GM21526 (cell line): ENCODE data around the gene SMU1.

Source experiments
- ATAC-seq: cut with Tn5 transposase; IDR thresholded peaks from one replicate; pipeline ENCODE4 v1.9.1; 2021; ENCODE audit warnings: moderate library complexity; ENCODE audit not compliant: unreplicated experiment, low FRiP score

SMU1 gene

GRCh38 chr9:33076046-33077004 lies at the start of gene SMU1:
Gene SMU1 (minus strand): TSS chr9:33076674. CDS start chr9:33076608, 66 bp downstream.
- ATAC-seq = peak; percentile 97

DNA sequence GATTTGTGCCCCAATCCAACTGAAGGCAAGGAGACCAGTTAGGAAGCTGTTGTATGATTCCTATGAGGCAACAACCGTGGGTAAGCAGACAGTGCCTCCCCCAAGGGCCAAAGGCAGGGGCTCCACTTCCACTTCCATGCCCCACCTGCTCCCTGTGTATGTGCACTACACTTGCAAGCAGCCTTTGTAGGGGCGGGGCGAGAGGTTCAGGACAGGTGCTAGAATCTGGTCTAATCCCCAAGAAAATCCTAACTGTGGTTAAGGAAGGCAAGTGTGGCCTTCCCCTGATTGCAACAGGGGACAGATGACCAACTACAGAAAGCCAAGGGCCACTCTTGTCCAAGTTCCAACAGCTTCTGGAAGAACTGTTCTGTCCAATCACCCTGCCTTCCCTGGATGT lies 49.0 kb upstream of the SMU1 start:
- ATAC-seq = no peak

DNA sequence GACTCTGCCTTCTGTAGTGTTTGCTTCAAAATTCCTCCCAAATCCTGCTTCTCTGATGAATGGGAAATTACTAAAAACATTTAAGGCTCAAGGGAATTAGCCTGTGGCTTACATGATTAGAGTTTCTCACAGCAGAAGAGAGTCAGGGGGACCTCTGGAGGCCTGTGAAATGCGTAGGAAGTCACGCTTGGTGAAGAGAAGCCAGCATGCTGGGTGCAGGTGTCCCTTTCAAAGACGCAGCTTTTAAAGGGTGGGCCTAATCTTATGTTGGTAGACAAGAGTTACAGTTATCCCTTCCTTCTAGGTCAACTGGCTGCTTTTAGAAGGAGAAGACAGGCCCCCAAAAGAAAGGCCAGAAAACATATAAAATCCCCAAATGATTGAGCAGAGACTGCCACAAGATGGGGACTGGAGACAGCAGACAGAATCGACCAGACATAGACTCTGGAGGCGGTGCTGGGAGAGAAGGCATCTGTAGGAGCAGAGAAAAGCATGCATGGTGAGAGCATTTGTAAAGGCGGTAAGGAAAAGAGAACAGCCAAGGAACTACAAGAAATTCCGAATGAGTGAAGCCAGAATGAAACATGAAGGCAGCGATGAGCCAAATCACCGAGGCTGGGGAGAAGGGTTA lies 48.4 kb upstream of the SMU1 start:
- peak; percentile 52 for ATAC-seq

- no peak for ATAC-seq
Measured at GRCh38 chr9:33124046-33124445, 47.6 kb upstream of the SMU1 start.

GRCh38 chr9:33123407-33124031 lies 47.0 kb upstream of the SMU1 start:
- no peak for ATAC-seq

- no peak for ATAC-seq
Measured at GRCh38 chr9:33120620-33121019, 44.1 kb upstream of the SMU1 start.

GRCh38 chr9:33117796-33118195 lies 41.3 kb upstream of the SMU1 start:
- no peak for ATAC-seq

DNA sequence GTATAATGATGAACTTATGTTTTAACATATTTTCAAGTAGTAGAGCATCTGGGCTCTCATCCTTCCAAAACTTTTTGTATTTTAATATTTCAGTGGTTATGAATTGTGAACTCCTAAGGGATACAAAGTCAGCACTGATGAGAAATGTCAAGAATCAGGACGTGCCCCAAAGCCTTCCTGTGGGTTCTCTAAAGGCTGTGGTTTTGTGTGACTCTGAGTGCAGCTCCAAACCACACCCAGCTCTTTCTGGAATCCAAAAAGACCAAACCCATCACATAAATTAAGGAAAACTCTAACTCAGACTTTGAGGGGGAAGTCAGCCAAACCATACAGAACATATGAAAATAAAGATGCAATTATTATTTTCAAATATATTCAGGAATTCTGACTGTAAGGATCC lies 40.8 kb upstream of the SMU1 start:
- ATAC-seq = no peak

DNA sequence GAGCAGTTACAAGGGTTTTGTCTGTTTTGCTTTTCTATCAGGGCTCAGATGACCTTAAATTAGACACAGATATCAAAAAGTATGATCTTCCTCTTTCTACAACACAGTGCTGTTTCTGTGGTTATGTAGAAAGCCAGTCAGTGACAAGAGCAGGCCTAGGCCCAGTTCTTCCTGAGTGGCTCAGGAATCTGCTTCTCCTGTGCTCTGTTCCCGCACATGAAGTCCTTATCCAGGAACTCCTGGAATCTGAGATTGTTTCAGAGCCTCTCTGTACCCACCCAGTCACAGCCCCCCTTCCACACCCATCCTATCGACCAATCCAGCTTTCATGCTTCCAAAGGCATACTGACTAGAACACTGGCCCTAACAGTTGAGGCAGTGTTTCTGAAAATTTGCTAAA lies 40.4 kb upstream of the SMU1 start:
- no peak for ATAC-seq

- no peak for ATAC-seq
Measured at GRCh38 chr9:33114746-33115145, 38.3 kb upstream of the SMU1 start.

DNA sequence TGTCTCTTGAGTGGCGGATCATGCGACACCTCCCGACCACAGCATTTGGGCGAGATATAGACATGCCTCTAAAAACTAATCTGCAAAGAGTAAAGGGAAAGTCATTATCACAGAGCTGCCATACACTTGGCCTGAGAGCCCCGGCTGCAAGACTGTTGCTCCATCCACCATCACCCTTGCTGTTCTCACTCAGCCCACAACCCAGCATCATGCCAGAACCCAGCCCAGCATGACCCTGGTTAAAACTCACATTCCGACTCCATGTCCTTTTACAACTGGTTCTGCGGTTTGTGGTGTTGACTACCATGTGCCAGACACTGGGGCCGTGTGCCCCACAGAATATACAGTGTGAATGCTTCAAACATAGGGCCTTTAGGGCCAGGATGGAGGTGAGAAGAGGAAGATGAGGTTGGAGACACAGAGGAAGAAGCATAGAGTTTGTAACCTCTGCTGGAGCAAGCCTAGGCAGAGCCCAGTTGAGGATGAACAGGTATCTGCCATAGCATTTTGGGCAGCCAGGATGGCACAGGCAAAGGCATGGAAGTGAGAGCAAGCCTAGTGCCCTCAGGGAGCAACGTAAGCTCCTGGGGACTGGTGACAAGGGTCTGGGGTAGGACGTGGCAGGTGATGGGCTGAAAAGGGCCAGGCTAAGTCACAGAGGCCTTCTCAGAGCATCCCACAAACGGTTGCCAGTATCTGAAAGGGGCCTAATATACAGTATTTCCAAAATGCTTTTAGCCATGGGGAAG lies 37.5 kb upstream of the SMU1 start:
- no peak for ATAC-seq

DNA sequence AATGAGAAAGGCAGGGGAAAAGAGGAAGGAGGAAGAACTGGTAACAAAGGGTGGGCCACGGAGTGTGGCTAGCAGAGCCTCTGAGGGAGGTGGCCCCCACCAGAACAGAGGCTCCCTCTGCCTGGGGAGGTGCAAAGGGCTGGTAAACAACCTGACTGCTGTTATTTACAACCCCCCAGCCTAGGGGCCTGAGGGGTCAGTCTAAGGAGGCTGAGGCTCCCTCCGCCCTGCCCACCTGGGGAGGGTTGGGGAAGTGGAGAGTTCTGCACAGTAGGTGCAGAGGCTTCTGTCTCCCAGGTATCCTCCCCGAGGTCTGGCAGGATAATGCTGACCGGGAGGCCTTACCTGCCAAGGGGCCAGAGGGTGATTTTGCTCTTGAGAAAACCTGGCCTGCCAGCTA lies 35.6 kb upstream of the SMU1 start:
- ATAC-seq = no peak

DNA sequence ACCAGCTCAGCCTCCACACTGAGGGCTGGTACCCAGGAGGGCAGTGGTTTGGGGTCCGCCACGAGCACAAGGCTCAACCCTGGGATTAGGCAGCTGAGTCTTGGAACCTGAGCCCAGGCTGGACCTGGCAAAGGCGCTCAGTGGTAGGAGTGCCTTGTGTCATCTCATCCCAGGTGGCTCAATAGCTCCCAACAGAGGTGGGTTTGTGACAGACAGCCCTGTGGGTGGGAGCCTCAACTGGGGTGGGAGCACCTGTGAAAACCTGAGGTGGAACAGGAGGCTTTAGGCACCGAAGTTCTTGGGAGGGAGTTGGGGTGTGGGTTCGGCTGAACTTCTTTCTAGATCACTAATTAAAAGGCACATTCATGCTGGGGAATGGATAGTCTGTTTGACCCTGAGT lies 35.2 kb upstream of the SMU1 start:
- no peak for ATAC-seq

DNA sequence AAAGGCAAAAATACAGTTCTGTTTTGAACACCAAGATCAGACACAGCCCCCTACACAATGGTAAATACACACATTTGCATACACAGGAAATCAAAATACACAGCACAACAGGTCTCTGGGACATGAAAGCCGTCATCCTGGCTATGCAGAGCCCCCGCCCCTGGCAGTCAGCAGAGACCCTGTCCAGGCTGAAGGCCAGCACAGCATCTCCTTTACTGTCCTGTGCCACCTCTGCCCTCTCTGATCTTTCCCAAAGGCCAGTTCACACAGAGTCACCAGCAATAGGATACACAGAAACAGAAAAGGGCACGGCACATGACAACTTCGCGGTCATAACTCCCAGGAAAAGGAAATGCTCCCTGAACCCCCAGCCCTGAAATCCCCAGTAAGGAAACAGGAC lies 34.2 kb upstream of the SMU1 start:
- ATAC-seq = no peak

- ATAC-seq = no peak
Measured at GRCh38 chr9:33109850-33110595, 33.5 kb upstream of the SMU1 start.

GRCh38 chr9:33109097-33109496 lies 32.6 kb upstream of the SMU1 start:
- no peak for ATAC-seq

DNA sequence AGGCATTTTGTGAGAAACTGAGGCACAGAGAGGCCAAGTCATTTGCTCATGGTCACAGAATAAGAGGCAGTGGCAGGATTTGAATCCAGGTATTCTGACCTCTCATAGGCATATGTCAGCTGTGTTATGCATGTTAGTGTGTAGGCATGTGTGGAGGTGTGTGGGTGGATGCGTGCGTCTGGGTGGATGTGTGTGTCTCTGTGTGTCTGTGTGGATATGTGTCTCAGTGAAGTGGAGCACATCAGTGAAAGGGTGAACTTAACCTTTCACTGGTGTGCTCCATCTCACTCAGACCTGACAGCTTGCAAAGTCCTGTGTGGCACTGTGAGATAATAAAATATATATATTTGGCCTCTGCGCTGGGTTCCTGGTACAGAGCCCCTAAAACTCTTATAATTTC lies 32.0 kb upstream of the SMU1 start:
- no peak for ATAC-seq

DNA sequence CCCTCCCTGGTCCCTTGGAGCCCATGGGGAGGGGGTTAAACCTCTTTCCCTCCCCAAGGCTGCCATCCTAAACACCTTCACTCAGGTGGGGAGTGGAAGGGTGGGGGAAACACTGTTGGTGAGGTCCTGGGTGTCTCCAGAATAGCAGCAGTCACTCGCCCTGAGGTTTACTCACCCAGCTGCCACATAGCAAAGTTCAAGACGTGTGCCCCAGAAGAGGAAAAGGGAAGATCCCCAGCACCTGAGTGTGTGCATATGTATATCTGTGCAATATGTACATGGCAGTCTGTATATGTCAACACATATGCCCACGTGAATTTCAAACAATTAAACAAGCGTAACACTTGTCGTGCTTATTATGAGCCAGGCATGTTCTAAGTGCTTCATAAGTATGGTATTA lies 31.3 kb upstream of the SMU1 start:
- ATAC-seq = no peak

- ATAC-seq = no peak
Measured at GRCh38 chr9:33106827-33107621, 30.6 kb upstream of the SMU1 start.
